Stimulated activated CD8-positive, alpha-beta memory T cell treated with anti-CD3 and anti-CD28 coated beads, Interleukin-15, amount 100 ng/mL, for 48 hours (primary cell): ENCODE results near the gene RAI1.
A peak's percentile ranks its signal among the peaks of the same experiment; 100 is the strongest.
"Not testable (repeated sequence)": the region's sequence is repeated elsewhere in the genome, so short reads cannot be mapped to it uniquely, and the experiment has no call there.

Experiments used
- DNase-seq, 2 donors: peaks; one replicate each; pipeline ENCODE4 v3.0.0-alpha.2; 2020; ENCODE audit warnings: low read depth in 2 of 2

RAI1 gene, protein sequence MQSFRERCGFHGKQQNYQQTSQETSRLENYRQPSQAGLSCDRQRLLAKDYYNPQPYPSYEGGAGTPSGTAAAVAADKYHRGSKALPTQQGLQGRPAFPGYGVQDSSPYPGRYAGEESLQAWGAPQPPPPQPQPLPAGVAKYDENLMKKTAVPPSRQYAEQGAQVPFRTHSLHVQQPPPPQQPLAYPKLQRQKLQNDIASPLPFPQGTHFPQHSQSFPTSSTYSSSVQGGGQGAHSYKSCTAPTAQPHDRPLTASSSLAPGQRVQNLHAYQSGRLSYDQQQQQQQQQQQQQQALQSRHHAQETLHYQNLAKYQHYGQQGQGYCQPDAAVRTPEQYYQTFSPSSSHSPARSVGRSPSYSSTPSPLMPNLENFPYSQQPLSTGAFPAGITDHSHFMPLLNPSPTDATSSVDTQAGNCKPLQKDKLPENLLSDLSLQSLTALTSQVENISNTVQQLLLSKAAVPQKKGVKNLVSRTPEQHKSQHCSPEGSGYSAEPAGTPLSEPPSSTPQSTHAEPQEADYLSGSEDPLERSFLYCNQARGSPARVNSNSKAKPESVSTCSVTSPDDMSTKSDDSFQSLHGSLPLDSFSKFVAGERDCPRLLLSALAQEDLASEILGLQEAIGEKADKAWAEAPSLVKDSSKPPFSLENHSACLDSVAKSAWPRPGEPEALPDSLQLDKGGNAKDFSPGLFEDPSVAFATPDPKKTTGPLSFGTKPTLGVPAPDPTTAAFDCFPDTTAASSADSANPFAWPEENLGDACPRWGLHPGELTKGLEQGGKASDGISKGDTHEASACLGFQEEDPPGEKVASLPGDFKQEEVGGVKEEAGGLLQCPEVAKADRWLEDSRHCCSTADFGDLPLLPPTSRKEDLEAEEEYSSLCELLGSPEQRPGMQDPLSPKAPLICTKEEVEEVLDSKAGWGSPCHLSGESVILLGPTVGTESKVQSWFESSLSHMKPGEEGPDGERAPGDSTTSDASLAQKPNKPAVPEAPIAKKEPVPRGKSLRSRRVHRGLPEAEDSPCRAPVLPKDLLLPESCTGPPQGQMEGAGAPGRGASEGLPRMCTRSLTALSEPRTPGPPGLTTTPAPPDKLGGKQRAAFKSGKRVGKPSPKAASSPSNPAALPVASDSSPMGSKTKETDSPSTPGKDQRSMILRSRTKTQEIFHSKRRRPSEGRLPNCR (N-terminal part only)

GRCh38 chr17:17681187-17681743 lies at the start of gene RAI1:
RAI1 (plus strand) TSS chr17:17681458; CDS start chr17:17792949, 111,491 bp downstream.
- DNase-seq: peak in 1 of 2 donors; percentile 62

DNA sequence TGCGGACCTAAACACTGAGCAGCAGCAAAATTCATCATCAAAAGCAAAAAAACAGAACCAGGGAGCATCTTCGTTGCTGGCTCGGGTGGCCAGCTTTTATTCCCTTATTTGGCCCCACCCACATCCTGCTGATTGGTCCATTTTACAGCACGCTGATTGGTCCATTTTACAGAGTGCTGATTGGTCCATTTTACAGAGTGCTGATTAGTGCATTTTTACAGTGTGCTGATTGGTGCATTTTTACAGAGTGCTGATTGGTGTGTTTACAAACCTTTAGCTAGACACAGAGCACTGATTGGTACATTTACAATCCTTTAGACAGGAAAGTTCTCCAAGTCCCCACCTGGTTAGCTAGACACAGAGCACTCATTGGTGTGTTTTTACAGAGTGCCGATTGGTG lies 48.6 kb upstream of the RAI1 start:
- DNase-seq: not testable (repeated sequence)

- DNase-seq: no peak
These were observed 47.9 kb upstream of the RAI1 start for GRCh38 chr17:17633310-17633709.

GRCh38 chr17:17635126-17635525 lies 46.1 kb upstream of the RAI1 start:
- no peak for DNase-seq

DNA sequence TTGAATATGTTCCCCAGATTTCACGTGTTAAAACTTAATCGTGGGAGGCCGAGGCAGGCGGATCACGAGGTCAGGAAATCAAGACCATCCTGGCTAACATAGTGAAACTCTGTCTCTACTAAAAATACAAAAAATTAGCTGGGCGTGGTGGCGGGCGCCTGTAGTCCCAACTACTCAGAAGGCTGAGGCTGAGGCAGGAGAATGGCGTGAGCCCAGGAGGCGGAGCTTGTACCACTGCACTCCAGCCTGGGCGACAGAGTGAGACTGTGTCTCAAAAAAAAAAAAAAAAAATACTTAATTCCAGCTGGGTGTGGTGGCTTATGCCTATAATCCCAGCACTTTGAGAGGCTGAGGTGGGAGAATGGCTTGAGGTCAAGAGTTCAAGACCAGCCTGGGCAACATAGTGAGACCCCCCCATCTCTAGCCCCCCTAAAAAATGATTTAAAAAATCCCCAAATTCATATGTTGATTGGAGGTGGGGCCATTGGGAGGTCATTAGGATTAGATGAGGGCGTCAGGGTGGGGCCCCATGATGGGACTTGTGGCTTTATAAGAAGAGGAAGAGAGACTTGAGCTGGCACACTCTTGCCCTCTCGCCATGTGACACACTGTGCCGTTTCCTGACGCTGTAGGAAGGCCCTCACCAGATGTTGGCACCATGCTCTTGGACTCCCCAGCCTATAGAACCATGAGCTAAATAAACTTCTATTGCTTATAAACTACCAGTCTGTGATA lies 45.6 kb upstream of the RAI1 start:
- not testable (repeated sequence) for DNase-seq

- DNase-seq: no peak
These were observed 44.9 kb upstream of the RAI1 start for GRCh38 chr17:17636272-17636885.

- no peak for DNase-seq
These were observed 42.8 kb upstream of the RAI1 start for GRCh38 chr17:17638467-17638866.

GRCh38 chr17:17639661-17640270 lies 41.5 kb upstream of the RAI1 start:
- DNase-seq: not testable (repeated sequence)

- peak; percentile 41 to 49 for DNase-seq
These were observed 39.4 kb upstream of the RAI1 start for GRCh38 chr17:17641621-17642409.

- DNase-seq: not testable (repeated sequence)
These were observed 36.1 kb upstream of the RAI1 start for GRCh38 chr17:17645148-17645547.

DNA sequence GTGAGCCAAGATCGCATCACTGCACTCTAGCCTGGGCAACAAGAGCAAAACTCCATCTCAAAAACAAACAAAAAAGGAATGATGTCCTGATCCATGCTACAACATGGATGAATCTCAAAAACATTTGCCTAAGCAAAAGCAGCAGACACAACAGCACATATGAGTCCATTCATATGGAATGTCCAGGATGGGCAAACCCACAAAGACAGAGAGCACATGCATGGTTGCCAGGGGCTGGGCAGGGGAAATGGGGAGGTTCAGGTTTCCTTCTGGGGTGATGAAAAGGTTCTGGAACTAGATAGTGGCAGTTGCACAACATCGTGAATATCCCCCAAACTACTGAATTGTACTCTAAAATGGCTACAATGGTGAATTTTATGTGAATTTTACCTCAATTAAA lies 35.3 kb upstream of the RAI1 start:
- DNase-seq: no peak

DNA sequence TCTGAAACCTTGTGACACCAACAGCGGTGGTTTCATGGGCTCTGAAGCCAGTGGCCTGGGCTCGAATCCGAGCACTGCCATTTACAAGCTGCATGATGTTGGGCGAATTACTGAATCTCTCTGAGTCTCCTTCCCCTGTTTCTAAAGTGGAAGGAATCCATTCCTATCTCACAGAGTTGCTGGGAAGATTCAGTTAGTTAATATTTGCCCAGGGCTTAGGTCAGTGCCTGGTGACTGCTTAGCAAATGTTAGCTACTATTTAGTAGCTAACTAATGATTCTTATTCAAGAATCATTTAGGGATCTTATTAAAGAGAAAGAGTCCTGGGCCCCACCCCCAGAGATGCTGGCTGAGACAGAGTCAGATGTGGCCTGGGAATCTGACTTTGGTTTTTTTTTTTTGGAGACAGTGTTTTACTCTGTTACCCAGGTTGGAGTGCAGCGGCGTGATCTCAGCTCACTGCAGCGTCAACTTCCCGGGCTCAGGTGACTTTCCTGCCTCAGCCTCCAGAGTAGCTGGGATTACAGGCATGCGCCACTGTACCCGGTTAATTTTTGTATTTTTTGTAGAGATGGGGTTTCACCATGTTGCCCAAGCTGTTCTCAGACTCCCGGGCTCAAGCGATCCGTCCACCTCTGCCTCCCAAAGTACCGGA lies 33.6 kb upstream of the RAI1 start:
- DNase-seq: no peak

DNA sequence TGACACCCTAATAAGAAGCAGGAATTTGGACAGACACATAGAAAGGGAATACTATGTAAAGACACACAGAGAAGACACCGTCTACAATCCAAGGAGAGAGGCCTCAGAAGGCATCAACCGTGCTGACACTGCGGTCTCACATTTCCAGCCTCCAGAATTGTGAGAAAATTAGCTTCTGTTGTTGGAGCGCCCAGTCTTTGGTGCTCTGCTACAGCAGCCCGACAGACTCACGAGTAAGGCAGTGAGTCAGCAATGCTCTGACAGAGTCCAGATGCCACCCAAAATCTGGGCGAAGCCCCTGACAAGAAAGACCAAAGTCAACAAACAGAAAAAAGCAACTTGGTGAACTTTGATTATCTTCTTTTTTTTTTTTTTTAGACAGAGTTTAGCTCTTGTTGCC lies 32.5 kb upstream of the RAI1 start:
- no peak for DNase-seq

DNA sequence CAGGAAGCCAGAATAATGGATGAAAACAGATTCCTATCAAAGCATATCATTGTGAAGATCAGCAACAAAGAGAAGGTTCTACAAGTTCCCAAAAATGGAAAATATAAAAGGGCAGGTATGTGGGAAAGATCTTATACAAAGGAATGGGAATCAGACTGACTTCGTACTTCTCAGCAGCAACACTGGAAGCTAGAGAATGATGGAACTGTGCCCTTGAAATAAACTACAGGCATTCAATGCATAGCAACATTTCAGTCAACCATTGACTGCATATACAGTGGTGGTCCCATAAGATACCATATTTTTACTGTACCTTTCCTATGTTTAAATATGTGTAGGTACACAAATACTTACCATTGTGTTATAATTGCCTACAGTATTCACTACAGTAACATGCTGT lies 30.3 kb upstream of the RAI1 start:
- no peak for DNase-seq

- no peak for DNase-seq
These were observed 27.9 kb upstream of the RAI1 start for GRCh38 chr17:17653343-17653742.

GRCh38 chr17:17659340-17659739 lies 21.9 kb upstream of the RAI1 start:
- DNase-seq: no peak

DNA sequence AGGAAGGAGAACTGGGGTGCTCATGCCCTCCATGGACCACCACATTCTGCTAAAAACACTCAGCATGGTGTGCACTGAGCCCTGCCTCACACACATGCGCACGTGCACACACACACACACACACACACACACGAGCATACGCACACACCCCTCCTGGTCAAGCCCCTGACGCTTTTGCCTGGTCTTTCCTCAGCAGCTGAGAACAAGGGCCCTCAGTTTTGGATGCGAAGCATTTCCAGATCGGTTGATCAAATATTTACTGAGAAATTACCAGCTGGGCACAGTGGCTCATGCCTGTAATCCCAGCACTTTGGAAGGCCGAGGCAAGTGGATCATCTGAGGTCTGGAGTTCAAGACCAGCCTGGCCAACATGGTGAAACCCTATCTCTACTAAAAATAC lies 20.1 kb upstream of the RAI1 start:
- no peak for DNase-seq

DNA sequence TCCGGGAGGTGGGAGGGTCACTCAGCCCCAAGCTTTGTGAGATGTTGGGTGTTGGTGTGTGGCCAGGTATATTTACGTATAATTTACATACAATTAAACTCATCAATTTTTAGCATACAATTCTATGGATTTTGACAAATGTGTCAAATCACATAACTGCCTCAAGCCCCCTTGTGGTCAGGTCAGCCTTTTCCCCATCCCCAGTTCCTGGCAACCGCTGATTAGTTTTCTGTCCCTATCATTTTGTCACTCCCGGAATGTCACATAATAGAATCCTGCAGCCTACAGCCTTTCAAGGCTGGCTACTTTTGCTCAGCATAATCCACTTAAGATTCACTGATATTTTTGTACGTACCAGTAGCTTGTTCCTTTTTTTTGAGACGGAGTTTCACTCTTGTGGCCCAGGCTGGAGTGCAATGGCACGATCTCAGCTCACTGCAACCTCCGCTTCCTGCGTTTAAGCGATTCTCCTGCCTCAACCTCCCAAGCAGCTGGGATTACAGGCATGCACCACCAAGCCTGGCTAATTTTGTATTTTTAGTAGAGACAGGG lies 19.3 kb upstream of the RAI1 start:
- DNase-seq: no peak
